ENCODE data around the gene SORCS3. TPM values are rescaled to one million over a fixed set of nuclear protein-coding genes. Genes with fewer than 3 reads are reported as not detected.

The SORCS3 gene
- total RNA-seq, 1 donor = not detected

GRCh38 chr10:105148921-105149320 lies 507.8 kb downstream of the SORCS3 start:
- DNase-seq (ENCODE audit: low read depth in 2 of 3, low spot score in 2 of 3) = no peak

GRCh38 chr10:105149371-105149891 lies 508.3 kb downstream of the SORCS3 start:
- no peak for DNase-seq (ENCODE audit: low read depth in 2 of 3, low spot score in 2 of 3)

- DNase-seq (ENCODE audit: low read depth in 2 of 3, low spot score in 2 of 3) = no peak
Measured at GRCh38 chr10:105150259-105150880, 509.3 kb downstream of the SORCS3 start.

- DNase-seq (ENCODE audit: low read depth in 2 of 3, low spot score in 2 of 3) = no peak
Measured at GRCh38 chr10:105154736-105155135, 513.6 kb downstream of the SORCS3 start.

GRCh38 chr10:105159268-105159667 lies 518.2 kb downstream of the SORCS3 start:
- no peak for DNase-seq (ENCODE audit: low read depth in 2 of 3, low spot score in 2 of 3)

GRCh38 chr10:105161149-105161548 lies 520.1 kb downstream of the SORCS3 start:
- DNase-seq (ENCODE audit: low read depth in 2 of 3, low spot score in 2 of 3) = no peak

- no peak for DNase-seq (ENCODE audit: low read depth in 2 of 3, low spot score in 2 of 3)
Measured at GRCh38 chr10:105161767-105162166, 520.7 kb downstream of the SORCS3 start.

- DNase-seq (ENCODE audit: low read depth in 2 of 3, low spot score in 2 of 3) = no peak
Measured at GRCh38 chr10:105170521-105170920, 529.4 kb downstream of the SORCS3 start.

GRCh38 chr10:105171945-105172344 lies 530.9 kb downstream of the SORCS3 start:
- DNase-seq (ENCODE audit: low read depth in 2 of 3, low spot score in 2 of 3) = no peak

- DNase-seq (ENCODE audit: low read depth in 2 of 3, low spot score in 2 of 3) = no peak
Measured at GRCh38 chr10:105181626-105182025, 540.5 kb downstream of the SORCS3 start.

GRCh38 chr10:105183536-105183935 lies 542.4 kb downstream of the SORCS3 start:
- no peak for DNase-seq (ENCODE audit: low read depth in 2 of 3, low spot score in 2 of 3)

- no peak for DNase-seq (ENCODE audit: low read depth in 2 of 3, low spot score in 2 of 3)
Measured at GRCh38 chr10:105185161-105185560, 544.1 kb downstream of the SORCS3 start.

GRCh38 chr10:105187243-105187642 lies 546.2 kb downstream of the SORCS3 start:
- DNase-seq (ENCODE audit: low read depth in 2 of 3, low spot score in 2 of 3) = no peak

GRCh38 chr10:105188737-105189462 lies 547.8 kb downstream of the SORCS3 start:
- no peak for DNase-seq (ENCODE audit: low read depth in 2 of 3, low spot score in 2 of 3)

GRCh38 chr10:105189463-105189800 lies 548.3 kb downstream of the SORCS3 start:
- no peak for DNase-seq (ENCODE audit: low read depth in 2 of 3, low spot score in 2 of 3)

GRCh38 chr10:105192146-105192545 lies 551.1 kb downstream of the SORCS3 start:
- DNase-seq (ENCODE audit: low read depth in 2 of 3, low spot score in 2 of 3) = no peak

- DNase-seq (ENCODE audit: low read depth in 2 of 3, low spot score in 2 of 3) = no peak
Measured at GRCh38 chr10:105192861-105193260, 551.8 kb downstream of the SORCS3 start.

- no peak for DNase-seq (ENCODE audit: low read depth in 2 of 3, low spot score in 2 of 3)
Measured at GRCh38 chr10:105195831-105196230, 554.7 kb downstream of the SORCS3 start.

GRCh38 chr10:105197598-105198364 lies 556.7 kb downstream of the SORCS3 start:
- DNase-seq (ENCODE audit: low read depth in 2 of 3, low spot score in 2 of 3) = no peak

GRCh38 chr10:105206616-105207015 lies 565.5 kb downstream of the SORCS3 start:
- no peak for DNase-seq (ENCODE audit: low read depth in 2 of 3, low spot score in 2 of 3)

GRCh38 chr10:105207476-105207995 lies 566.4 kb downstream of the SORCS3 start:
- no peak for DNase-seq (ENCODE audit: low read depth in 2 of 3, low spot score in 2 of 3)
